NCI-H345 treated with DMSO at 0.1 percent for 48 hours (cell line): ENCODE results near the gene PPP2R2C.

Source experiments
- DNase-seq: peaks from one replicate; lab custom pipeline; 2025; ENCODE audit not compliant: unreplicated experiment; lab: John Stamatoyannopoulos, UW

PPP2R2C gene

GRCh38 chr4:6449746-6450369 lies 22.6 kb downstream of the PPP2R2C start:
- no peak for DNase-seq

- no peak for DNase-seq
These were observed 23.1 kb downstream of the PPP2R2C start for GRCh38 chr4:6449335-6449734.

- no peak for DNase-seq
These were observed 23.8 kb downstream of the PPP2R2C start for GRCh38 chr4:6448476-6449170.

- no peak for DNase-seq
These were observed 24.7 kb downstream of the PPP2R2C start for GRCh38 chr4:6447672-6448171.

GRCh38 chr4:6446538-6447451 lies 25.6 kb downstream of the PPP2R2C start:
- DNase-seq, result no peak

- DNase-seq, result no peak
These were observed 26.3 kb downstream of the PPP2R2C start for GRCh38 chr4:6446130-6446482.

GRCh38 chr4:6445403-6446129 lies 26.8 kb downstream of the PPP2R2C start:
- DNase-seq, result no peak

GRCh38 chr4:6444582-6444981 lies 27.8 kb downstream of the PPP2R2C start:
- DNase-seq, result no peak

- no peak for DNase-seq
These were observed 29.1 kb downstream of the PPP2R2C start for GRCh38 chr4:6443035-6444023.

- no peak for DNase-seq
These were observed 29.9 kb downstream of the PPP2R2C start for GRCh38 chr4:6442555-6442954.

GRCh38 chr4:6441758-6442157 lies 30.7 kb downstream of the PPP2R2C start:
- no peak for DNase-seq

GRCh38 chr4:6441202-6441582 lies 31.2 kb downstream of the PPP2R2C start:
- DNase-seq, result no peak

- DNase-seq, result no peak
These were observed 31.8 kb downstream of the PPP2R2C start for GRCh38 chr4:6440506-6441201.

- DNase-seq, result no peak
These were observed 33.2 kb downstream of the PPP2R2C start for GRCh38 chr4:6439120-6439762.

- DNase-seq, result no peak
These were observed 34.6 kb downstream of the PPP2R2C start for GRCh38 chr4:6437826-6438238.

GRCh38 chr4:6435010-6435409 lies 37.4 kb downstream of the PPP2R2C start:
- DNase-seq, result no peak

- DNase-seq, result no peak
These were observed 41.5 kb downstream of the PPP2R2C start for GRCh38 chr4:6430927-6431326.

GRCh38 chr4:6427439-6428090 lies 44.8 kb downstream of the PPP2R2C start:
- DNase-seq, result no peak
